ENCODE data around the gene NAGPA.

Gene NAGPA

DNA sequence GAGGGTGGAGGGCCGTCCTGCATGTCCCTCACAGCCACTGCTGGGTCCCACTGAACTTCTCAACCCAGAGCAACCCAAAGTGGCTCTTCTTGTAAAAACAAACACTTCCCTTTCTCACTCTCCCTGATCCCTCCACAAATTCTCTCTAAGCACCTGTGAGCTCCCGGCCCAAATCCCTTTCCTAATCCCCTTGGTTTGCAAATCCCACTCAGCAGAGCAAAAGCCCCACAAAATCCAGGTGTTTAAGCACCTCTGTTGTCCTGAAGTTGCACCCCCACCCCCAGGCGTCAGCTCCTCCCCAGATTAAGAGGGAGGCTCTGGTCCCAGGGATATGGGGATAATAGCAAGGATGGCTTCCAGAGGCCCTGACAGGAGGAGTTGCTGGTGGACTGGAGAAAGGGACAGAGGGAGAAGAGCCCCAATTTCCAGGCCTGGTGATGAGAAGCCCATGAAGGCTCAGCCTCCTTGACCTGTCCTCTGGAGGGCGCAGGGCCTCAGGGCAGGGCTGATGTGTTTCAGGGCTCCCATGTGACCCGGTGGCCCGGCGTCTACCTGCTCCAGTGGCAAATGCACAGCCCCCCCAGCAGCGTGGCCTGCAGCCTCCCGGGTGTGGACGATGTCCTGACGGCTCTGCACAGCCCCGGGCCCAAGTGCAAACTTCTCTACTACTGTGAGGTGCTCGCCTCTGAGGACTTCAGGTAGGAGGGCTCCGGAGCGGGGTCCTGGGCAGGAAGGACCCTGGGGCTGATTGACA, 23.0 kb downstream of the NAGPA start:
- Histone ChIP-seq H3K4me3 (no peak overlapping the region), H3K27ac (no peak overlapping the region)
- TF ChIP-seq, protein P1, sequence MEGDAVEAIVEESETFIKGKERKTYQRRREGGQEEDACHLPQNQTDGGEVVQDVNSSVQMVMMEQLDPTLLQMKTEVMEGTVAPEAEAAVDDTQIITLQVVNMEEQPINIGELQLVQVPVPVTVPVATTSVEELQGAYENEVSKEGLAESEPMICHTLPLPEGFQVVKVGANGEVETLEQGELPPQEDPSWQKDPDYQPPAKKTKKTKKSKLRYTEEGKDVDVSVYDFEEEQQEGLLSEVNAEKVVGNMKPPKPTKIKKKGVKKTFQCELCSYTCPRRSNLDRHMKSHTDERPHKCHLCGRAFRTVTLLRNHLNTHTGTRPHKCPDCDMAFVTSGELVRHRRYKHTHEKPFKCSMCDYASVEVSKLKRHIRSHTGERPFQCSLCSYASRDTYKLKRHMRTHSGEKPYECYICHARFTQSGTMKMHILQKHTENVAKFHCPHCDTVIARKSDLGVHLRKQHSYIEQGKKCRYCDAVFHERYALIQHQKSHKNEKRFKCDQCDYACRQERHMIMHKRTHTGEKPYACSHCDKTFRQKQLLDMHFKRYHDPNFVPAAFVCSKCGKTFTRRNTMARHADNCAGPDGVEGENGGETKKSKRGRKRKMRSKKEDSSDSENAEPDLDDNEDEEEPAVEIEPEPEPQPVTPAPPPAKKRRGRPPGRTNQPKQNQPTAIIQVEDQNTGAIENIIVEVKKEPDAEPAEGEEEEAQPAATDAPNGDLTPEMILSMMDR (IDR thresholded peaks at IDR 0.05), result no peak
- DNase-seq (ENCODE audit: low spot score), result no peak

DNA sequence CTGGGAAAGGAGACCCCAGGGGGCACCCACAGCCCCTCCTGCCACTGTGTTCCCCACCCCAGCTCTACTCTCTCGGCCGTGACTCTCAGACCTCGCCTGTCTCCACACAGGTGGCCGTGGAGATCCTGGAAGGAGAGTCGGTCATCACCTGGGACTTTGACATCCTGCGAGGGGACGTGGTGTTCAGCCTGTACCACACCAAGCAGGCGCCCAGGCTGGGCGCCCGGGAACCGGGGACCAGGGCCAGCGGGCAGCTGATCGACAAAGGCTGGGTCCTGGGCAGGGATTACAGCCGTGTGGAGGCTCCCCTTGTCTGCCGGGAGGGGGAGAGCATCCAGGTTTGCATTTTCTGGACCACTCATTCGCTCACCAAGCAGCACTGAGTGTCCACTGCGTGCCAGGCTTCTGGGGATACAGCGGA, 25.4 kb downstream of the NAGPA start:
- no peak overlapping the region for H3K4me3 ChIP-seq
- DNase-seq (ENCODE audit: low spot score), result no peak
- no peak overlapping the region for H3K27ac ChIP-seq
- TF ChIP-seq, protein P1 (IDR thresholded peaks at IDR 0.05), result no peak

DNA sequence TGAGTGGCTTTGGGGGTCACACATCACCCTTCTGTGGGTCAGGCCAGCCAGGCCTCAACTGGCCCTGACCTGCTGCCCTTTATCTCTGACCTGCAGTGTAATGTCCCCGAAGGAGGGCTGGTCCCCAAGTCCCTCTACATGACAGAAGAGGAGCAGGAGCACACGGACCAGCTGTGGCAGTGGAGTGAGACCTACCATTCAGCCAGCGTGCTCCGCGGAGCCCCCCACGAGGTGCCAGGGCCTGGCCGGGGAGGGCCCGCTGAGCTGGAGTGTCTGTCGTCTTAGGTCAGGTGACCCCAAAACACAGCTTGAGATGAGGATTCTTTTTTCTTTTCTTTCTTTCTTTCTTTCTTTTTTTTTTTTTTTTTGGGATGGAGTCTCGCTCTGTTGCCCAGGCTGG, 26.5 kb downstream of the NAGPA start:
- Histone ChIP-seq H3K27ac (no peak overlapping the region), H3K4me3 (no peak overlapping the region)
- TF ChIP-seq, protein P1 (IDR thresholded peaks at IDR 0.05), result no peak
- DNase-seq (ENCODE audit: low spot score), result no peak

DNA sequence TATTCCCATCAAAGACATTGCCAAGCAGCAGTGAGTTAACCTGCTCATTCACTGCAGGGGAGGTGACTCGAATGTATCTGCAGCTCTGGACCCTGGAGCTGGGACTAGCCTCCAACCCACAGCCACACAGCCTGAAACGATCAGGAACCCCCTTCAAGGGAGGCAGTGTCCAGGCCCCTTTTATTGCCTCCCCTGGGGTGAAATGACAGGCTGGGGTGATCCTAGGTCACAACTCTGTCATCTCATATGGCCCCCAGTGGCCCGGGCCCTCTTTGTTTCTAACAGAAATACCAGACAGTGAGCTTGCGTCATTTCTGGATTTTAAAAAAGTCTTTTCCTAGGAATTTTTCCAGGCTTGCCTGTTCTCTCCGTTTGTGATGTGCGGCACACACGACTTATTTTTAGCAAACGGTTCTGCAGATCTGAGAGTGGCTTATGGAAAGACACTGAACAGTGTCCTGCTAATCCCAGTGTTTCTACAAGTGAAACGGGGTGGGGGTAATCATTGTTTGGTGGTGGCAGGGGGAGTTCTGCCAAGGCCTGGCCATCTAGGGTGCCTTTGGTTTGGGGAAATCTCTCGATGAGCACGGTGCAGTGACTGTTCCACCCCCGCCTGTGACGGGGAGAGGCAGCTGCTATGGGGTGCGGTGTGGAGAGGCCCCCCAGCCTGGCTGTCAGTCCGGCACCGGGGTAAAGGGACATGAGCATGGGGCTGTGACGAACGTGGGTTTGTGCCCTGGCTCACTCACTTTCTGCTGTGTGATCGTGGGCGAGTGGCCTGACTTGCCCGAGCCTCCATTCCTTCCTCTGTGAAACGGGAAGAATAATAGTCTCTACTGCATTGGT, 27.2 kb downstream of the NAGPA start:
- DNase-seq (ENCODE audit: low spot score), result no peak
- Histone ChIP-seq H3K27ac (no peak overlapping the region), H3K4me3 (no peak overlapping the region)
- TF ChIP-seq, protein P1 (IDR thresholded peaks at IDR 0.05), result no peak

DNA sequence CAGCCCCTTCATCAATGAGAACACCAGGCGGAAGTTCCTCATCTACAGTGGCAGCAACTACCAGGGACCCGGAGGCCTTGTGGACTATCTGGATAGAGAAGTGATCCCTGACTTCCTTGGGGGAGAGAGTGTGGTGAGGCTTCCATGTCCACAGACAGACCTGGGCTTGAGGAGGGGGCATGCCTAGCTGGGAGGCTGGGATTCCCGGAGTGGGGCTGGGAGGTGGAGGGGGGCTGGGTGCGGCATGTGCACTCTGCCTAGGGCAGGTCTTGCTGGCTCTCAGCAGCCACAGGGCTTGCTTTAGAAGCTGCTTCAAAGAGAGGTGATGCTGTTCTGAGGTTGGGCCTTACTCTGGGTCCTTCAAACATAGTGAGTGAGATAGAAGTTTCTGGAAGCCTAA, 27.8 kb downstream of the NAGPA start:
- TF ChIP-seq, protein P1 (IDR thresholded peaks at IDR 0.05), result no peak
- no peak overlapping the region for H3K27ac ChIP-seq
- H3K4me3 ChIP-seq, result no peak overlapping the region
- no peak for DNase-seq (ENCODE audit: low spot score)

DNA sequence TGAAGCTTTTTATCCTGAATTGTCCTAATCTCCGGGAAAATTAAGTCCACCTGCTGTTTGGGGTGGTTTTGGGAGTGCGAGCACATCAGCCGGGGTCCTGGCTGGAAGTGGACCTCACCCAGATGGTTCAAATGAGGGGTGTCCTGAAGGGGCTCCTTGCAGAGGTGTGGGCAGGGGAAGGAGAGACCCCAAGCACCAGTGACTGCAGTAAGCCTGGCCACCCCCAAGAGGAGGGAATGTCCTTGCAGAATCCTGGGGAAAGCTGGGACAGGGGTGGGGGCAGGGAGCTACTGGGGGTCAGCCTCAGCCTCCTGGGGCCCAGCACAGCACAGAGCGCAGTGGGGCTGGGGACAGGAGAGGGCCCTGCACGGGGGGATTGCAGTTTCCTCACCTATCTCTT, 29.4 kb downstream of the NAGPA start:
- TF ChIP-seq, protein P1 (IDR thresholded peaks at IDR 0.05), result no peak
- Histone ChIP-seq H3K4me3 (no peak overlapping the region), H3K27ac (no peak overlapping the region)
- DNase-seq (ENCODE audit: low spot score), result no peak

Measured in coronary artery (tissue), 2 donors.